ENCODE results near the gene GIGYF2.

Gene GIGYF2

GRCh38 chr2:232874677-232875223 lies 177.6 kb downstream of the GIGYF2 start:
- H3K4me1 ChIP-seq, result peaks cover 0 to 28% (median 15%) of the 10 kb centered on the region in 4 donors
- peak in 1 of 2 donors; percentile 60 for DNase-seq
- no peaks in the 10 kb centered on the region for H3K9me3 ChIP-seq
- H3K27me3 ChIP-seq, result peaks cover 0 to 32% of the 10 kb centered on the region in 2 donors
- no peak overlapping the region for H3K4me3 ChIP-seq
- no peaks in the 10 kb centered on the region for H3K36me3 ChIP-seq
- no peak overlapping the region for H3K27ac ChIP-seq
- no peak for TF ChIP-seq CTCF (IDR thresholded peaks at IDR 0.05)
- intact Hi-C loops (cut with DNase I; ENCODE audit: low total_unique reads), result no loop called here

GRCh38 chr2:232875256-232876121 lies 178.4 kb downstream of the GIGYF2 start:
- no peak for TF ChIP-seq CTCF (IDR thresholded peaks at IDR 0.05)
- Histone ChIP-seq H3K4me1 (peaks cover 0 to 21% (median 15%) of the 10 kb centered on the region in 4 donors), H3K36me3 (no peaks in the 10 kb centered on the region), H3K9me3 (no peaks in the 10 kb centered on the region), H3K27ac (no peak overlapping the region), H3K4me3 (peak overlapping the region; percentile 29 to 52), H3K27me3 (peaks cover 0 to 32% of the 10 kb centered on the region in 2 donors)
- DNase-seq, result peak in 1 of 2 donors; percentile 45
- intact Hi-C loops (cut with DNase I; ENCODE audit: low total_unique reads), result no loop called here

- no peak for TF ChIP-seq CTCF (IDR thresholded peaks at IDR 0.05)
- intact Hi-C loops (cut with DNase I; ENCODE audit: low total_unique reads), result no loop called here
- H3K27ac ChIP-seq, result no peak overlapping the region
Observed at GRCh38 chr2:232876161-232876977, 179.2 kb downstream of the GIGYF2 start.

GRCh38 chr2:232876978-232877441 lies 179.9 kb downstream of the GIGYF2 start:
- peaks cover 0 to 32% of the 10 kb centered on the region in 2 donors for H3K27me3 ChIP-seq
- no peak for TF ChIP-seq CTCF (IDR thresholded peaks at IDR 0.05)
- DNase-seq, result peak in 1 of 2 donors; percentile 50
- H3K27ac ChIP-seq, result no peak overlapping the region
- no peaks in the 10 kb centered on the region for H3K9me3 ChIP-seq
- intact Hi-C loops (cut with DNase I; ENCODE audit: low total_unique reads), result no loop called here
- H3K4me1 ChIP-seq, result peaks cover 0 to 21% (median 15%) of the 10 kb centered on the region in 4 donors
- peaks cover 0 to 1% (median 0%) of the 10 kb centered on the region in 3 donors for H3K36me3 ChIP-seq
- peak overlapping the region in 1 of 2 donors; percentile 52 for H3K4me3 ChIP-seq

More at GRCh38 chr2:232876161-232876977, 179.2 kb downstream of the GIGYF2 start:
- H3K9me3 ChIP-seq, result no peaks in the 10 kb centered on the region
- H3K27me3 ChIP-seq, result peaks cover 0 to 32% of the 10 kb centered on the region in 2 donors
- H3K4me3 ChIP-seq, result peak overlapping the region; percentile 29 to 52
- DNase-seq, result peak in 1 of 2 donors; percentile 51
- H3K4me1 ChIP-seq, result peaks cover 0 to 21% (median 15%) of the 10 kb centered on the region in 4 donors
- no peaks in the 10 kb centered on the region for H3K36me3 ChIP-seq

- intact Hi-C loops (cut with DNase I; ENCODE audit: low total_unique reads), result no loop called here
- H3K9me3 ChIP-seq, result no peaks in the 10 kb centered on the region
- H3K27ac ChIP-seq, result no peak overlapping the region
Observed at GRCh38 chr2:232877940-232878511, 180.9 kb downstream of the GIGYF2 start.

More at GRCh38 chr2:232877940-232878511, 180.9 kb downstream of the GIGYF2 start:
- no peak overlapping the region for H3K4me3 ChIP-seq
- H3K27me3 ChIP-seq, result peaks cover 0 to 32% of the 10 kb centered on the region in 2 donors
- peaks cover 0 to 21% (median 15%) of the 10 kb centered on the region in 4 donors for H3K4me1 ChIP-seq
- no peak for TF ChIP-seq CTCF (IDR thresholded peaks at IDR 0.05)
- DNase-seq, result peak in 1 of 2 donors; percentile 37
- peaks cover 0 to 9% (median 0%) of the 10 kb centered on the region in 3 donors for H3K36me3 ChIP-seq
